HPDE6-E6E7 (cell line): ENCODE results near the gene CDKAL1.

Experiments
- DNase-seq: peaks from one replicate; pipeline ENCODE4 v3.0.0; 2011; ENCODE audit warnings: missing footprints; ENCODE audit errors: extremely low spot score

CDKAL1 gene

GRCh38 chr6:20954315-20954714 lies 420.1 kb downstream of the CDKAL1 start:
- DNase-seq = no peak

GRCh38 chr6:20955131-20955530 lies 420.9 kb downstream of the CDKAL1 start:
- DNase-seq = no peak

- DNase-seq = no peak
Observed at GRCh38 chr6:20955751-20956150, 421.5 kb downstream of the CDKAL1 start.

GRCh38 chr6:20960067-20960466 lies 425.8 kb downstream of the CDKAL1 start:
- no peak for DNase-seq

- no peak for DNase-seq
Observed at GRCh38 chr6:20965276-20965675, 431.0 kb downstream of the CDKAL1 start.

- DNase-seq = no peak
Observed at GRCh38 chr6:20965915-20966314, 431.7 kb downstream of the CDKAL1 start.

DNA sequence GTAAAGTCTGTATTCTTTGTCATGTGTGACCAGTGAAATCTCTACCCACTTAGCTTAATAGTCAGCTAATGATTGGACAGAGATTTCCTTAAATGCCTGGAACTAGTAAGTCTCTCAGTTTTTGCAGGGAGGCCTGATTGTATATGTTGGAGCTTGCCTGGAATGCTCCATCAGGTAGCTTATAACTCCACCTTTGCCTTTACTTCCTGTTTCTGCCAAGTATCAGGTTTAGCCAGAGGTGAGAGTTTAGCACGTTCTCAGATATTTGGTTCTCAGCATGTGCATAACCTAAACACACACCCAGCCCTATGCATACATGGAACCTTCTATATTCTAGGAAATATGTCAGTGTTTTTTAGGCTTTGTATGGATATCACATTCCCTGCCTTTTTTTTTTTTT lies 435.3 kb downstream of the CDKAL1 start:
- DNase-seq = no peak

DNA sequence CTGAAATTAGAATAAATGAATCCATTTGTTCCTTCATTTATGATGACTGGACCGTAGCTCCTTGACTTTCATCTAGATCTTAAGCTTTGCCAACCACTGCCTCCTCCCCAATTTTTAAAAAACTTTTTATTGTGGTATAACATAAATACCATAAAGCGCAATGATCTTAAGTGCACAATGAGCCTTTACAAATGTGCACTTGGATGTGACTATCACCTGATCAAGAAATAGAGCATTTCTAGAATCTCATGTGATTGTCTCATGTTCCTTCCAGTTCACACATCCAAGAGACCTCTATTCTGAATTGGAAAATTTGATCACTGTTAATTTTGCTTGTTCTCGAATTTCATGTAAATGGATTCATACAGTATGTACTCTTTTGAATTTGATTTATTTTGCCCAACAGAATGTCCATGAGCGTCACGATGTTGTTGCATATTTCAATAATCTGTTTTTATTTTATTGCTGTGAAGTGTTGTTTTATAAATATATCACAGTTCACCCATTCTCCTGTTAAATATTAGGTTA lies 442.2 kb downstream of the CDKAL1 start:
- no peak for DNase-seq

DNA sequence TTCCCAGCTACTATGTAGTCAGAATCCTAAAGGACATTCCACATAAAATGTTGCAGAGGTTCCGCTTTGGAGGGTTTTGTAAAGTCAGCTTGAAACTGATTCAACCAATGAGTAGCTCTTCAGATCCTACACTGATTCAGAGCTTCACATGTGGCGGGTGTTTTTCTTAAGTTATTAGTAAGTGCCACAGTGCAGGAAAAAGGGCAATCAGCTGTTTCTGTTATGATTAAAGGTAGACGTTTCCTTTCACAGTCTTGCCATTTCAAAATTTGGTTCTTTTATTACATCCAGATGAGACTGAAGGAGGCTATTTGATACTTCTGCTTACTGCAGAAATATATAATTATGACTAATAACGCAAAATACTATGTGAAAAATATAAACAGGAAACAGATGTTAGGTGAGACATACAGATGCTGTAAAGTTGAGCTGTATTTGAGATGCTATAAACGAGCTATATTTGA lies 443.9 kb downstream of the CDKAL1 start:
- no peak for DNase-seq

- DNase-seq = no peak
Observed at GRCh38 chr6:20979076-20979475, 444.8 kb downstream of the CDKAL1 start.

DNA sequence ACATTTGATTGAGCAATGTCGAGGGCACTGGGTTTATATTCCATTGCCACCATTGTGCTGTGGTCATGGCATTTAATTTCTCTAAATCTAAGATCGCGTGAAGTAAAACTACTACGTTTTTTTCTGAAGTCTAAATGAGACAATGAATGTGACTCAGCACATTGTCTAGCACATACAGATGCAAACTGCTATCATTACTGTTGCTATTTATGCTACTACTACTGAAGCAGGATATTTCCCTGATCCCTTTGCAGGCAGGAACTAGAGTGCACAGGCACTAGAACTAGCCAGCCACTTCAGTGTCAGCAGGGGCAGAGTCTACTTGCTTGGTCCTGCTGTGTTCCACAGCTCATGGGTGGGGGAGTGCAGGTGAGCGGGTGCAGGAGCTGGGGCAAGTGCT lies 449.7 kb downstream of the CDKAL1 start:
- no peak for DNase-seq

DNA sequence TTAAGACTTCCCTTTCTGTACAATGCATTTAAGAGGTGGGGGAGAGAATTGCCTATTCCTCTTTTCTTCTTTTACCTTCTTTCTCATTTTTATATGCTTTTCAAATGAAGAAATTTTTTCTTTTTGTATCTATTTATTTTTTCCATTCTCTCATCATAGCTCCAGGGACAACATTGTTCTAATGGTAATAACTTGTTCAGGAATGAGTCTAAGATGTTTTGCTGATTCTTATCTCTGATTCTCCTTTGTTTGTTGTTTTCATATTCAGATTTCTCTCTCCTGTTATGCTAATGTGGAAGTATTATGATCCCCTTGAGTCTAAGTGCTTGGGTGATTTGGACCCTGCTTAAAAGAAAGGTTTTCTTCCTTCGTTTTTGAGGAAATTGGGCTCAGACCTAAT lies 451.6 kb downstream of the CDKAL1 start:
- DNase-seq = no peak

- no peak for DNase-seq
Observed at GRCh38 chr6:20991910-20992309, 457.7 kb downstream of the CDKAL1 start.

GRCh38 chr6:20996099-20996498 lies 461.8 kb downstream of the CDKAL1 start:
- no peak for DNase-seq

GRCh38 chr6:20997143-20997769 lies 463.0 kb downstream of the CDKAL1 start:
- DNase-seq = no peak

- DNase-seq = no peak
Observed at GRCh38 chr6:20997770-20998147, 463.5 kb downstream of the CDKAL1 start.

GRCh38 chr6:20998748-20999448 lies 464.6 kb downstream of the CDKAL1 start:
- no peak for DNase-seq

GRCh38 chr6:21000331-21000801 lies 466.1 kb downstream of the CDKAL1 start:
- no peak for DNase-seq

GRCh38 chr6:21001736-21002135 lies 467.5 kb downstream of the CDKAL1 start:
- no peak for DNase-seq

GRCh38 chr6:21003780-21004541 lies 469.7 kb downstream of the CDKAL1 start:
- DNase-seq = peak; percentile 10

GRCh38 chr6:21005816-21006570 lies 471.7 kb downstream of the CDKAL1 start:
- peak; percentile 70 for DNase-seq

- no peak for DNase-seq
Observed at GRCh38 chr6:21019614-21020013, 485.4 kb downstream of the CDKAL1 start.
